Inflammatory macrophage treated with lipopolysaccharide for 4 hours (primary cell): ENCODE measurements around the gene NEDD8.
A peak's percentile ranks its signal among the peaks of the same experiment; 100 is the strongest.

Source experiments
- DNase-seq: peaks from one replicate; pipeline ENCODE4 v3.0.0-alpha.2; 2020

Gene NEDD8

GRCh38 chr14:24177041-24177825 lies 54.9 kb downstream of the NEDD8 start:
- DNase-seq, result no peak

- DNase-seq, result no peak
These were observed 55.6 kb downstream of the NEDD8 start for GRCh38 chr14:24176599-24176998.

- DNase-seq, result no peak
These were observed 59.3 kb downstream of the NEDD8 start for GRCh38 chr14:24172871-24173281.

GRCh38 chr14:24172261-24172860 lies 59.8 kb downstream of the NEDD8 start:
- no peak for DNase-seq

- DNase-seq, result no peak
These were observed 60.5 kb downstream of the NEDD8 start, which contains the start of gene REC8 for GRCh38 chr14:24171422-24172260. Gene REC8, plus strand, starts transcription at chr14:24172080. Its CDS starts 473 bp downstream, at chr14:24172553.

GRCh38 chr14:24167469-24168114 lies 64.6 kb downstream of the NEDD8 start:
- peak; percentile 75 for DNase-seq
